H1 (cell line): ENCODE results near the gene PLK5. TPM values are rescaled to one million over a fixed set of nuclear protein-coding genes. Genes with fewer than 3 reads are reported as not detected.

Experiments
- ASH2L ChIP-seq: fragments of 200-600, 300-600 bp; sonication (generic); IDR thresholded peaks from one replicate; pipeline ENCODE4 v1.7.1; 2017; ENCODE audit warnings: low read length
- BACH1 ChIP-seq: IDR thresholded peaks from 2 replicates; pipeline ENCODE4 v1.6.1; 2012; ENCODE audit warnings: low read length, improper control_type of control experiment
- CREB1 ChIP-seq: IDR thresholded peaks from 2 replicates; pipeline ENCODE4 v1.6.1; 2012; ENCODE audit warnings: inconsistent platforms
- EP300 ChIP-seq, 2 experiments: IDR thresholded peaks; 1 replicate in 1 of 2; 2 replicates in 1 of 2; pipeline ENCODE4 v1.6.1; 2011 to 2012; ENCODE audit warnings: low read depth in 2 of 2, low read length in 2 of 2, mild to moderate bottlenecking in 2 of 2, borderline replicate concordance in 1 of 2, inconsistent platforms in 1 of 2, moderate library complexity in 1 of 2
- KDM1A ChIP-seq: fragments of 200-600, 300-600 bp; sonication (generic); IDR thresholded peaks from 2 replicates; pipeline ENCODE4 v1.7.1; 2016; ENCODE audit warnings: mild to moderate bottlenecking, low read length, borderline replicate concordance
- KDM5A ChIP-seq: fragments of 200-600 bp; IDR thresholded peaks from 2 replicates; pipeline ENCODE4 v1.7.1; 2012; ENCODE audit warnings: mild to moderate bottlenecking, low read length, inconsistent platforms, mixed read lengths
- RFX5 ChIP-seq: IDR thresholded peaks from 2 replicates; pipeline ENCODE4 v1.6.1; 2011; ENCODE audit warnings: low read depth, low read length, improper control_type of control experiment, borderline replicate concordance
- RNF2 ChIP-seq: fragments of 200-900, 300-1000 bp; sonication (generic); IDR thresholded peaks from 2 replicates; pipeline ENCODE4 v1.7.1; 2016; ENCODE audit warnings: borderline replicate concordance, low read depth, mild to moderate bottlenecking, antibody characterized with exemption, low read length; ENCODE audit not compliant: poor library complexity, severe bottlenecking; ENCODE audit errors: missing control alignments
- SP4 ChIP-seq: IDR thresholded peaks from 2 replicates; pipeline ENCODE4 v1.6.1; 2012; ENCODE audit warnings: low read length, inconsistent platforms
- SUZ12 ChIP-seq: fragments of 200-600 bp; sonication (generic); IDR thresholded peaks from 2 replicates; pipeline ENCODE4 v1.6.1; 2012; ENCODE audit warnings: mild to moderate bottlenecking, inconsistent platforms, low read length, moderate library complexity, mixed read lengths
- YY1 ChIP-seq: IDR thresholded peaks from 2 replicates; pipeline ENCODE4 v1.6.1; 2011; ENCODE audit warnings: low read depth, mild to moderate bottlenecking, low read length
- ZNF274 ChIP-seq: IDR thresholded peaks from 2 replicates; pipeline ENCODE4 v1.7.0; 2012; ENCODE audit warnings: low read length, borderline replicate concordance; ENCODE audit errors: extremely low read depth
- polyA plus RNA-seq, 7 experiments: library from polyadenylated mRNA; depleted of rRNA in 3 of 7; stranded (reverse) in 5 of 7; unstranded in 2 of 7; fragments of >200 nt in 5 of 7; fragments of 200-250 nt in 2 of 7; gene quantifications; 1 replicate in 5 of 7; 2 replicates in 1 of 7; 4 replicates in 1 of 7; pipeline versions ENCODE4 v1.2.1 to v1.2.3, GENCODE V29; 2011 to 2013; ENCODE audit warnings: missing spikeins in 2 of 7, mixed read lengths in 2 of 7
- total RNA-seq: library from RNA; stranded (reverse); fragmentation: NEBNext Ultra II Directional; extraction: Animal tissue kit (Norgen Biotek cat#: 25700); gene quantifications from 2 replicates; pipeline ENCODE4 v1.2.1, GENCODE V29; 2021

The PLK5 gene
- total and polyA plus RNA-seq, 2 of the 8 experiments (the other 6 are each of a cell fraction or from before 2014, with no cell fraction given) = 0.43 to 0.45 TPM

DNA sequence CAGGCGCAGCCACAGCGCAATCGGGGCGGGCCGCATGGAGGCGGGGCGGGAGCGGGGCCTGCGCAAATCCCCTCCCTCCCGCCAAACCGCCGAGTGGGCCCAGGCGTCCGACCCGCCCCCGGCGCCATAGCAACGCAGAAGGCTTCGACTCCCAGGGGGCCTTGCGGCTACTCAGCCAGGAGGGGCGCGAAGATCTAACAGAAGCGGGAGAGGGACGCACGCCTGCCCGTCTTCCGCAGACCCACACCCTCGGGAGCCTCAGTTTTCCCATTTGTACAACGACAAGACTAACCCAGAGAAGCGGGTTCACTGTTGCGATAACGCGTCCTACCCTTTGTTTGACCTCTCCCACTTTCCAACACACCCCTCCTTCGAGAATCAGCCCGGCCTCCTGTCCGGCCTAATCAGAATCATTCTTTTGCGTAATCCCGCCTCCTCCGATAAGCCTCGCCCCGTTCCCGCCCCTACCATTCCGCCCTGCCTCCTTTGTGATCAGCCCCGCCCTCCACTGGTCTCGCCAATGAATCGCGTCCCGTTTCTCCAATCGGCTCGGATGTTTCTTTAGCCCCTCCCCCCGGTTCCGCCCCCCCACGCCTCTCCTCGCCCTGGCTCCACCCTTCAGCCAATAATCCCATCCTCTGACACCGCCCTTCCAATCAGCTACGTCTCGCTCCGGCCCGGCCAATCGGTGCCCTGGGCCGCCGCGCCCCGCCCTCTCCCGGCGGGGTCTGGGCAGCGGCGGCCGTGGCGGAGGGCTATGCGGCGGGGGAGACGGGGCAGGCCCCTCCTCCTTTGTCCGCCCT, 33.4 kb upstream of the PLK5 start, which contains the start of gene PCSK4 (continued):
- TF ChIP-seq EP300 (IDR thresholded peaks at IDR 0.05; ENCODE audit: borderline replicate concordance in 1 of 2, low read depth in 2 of 2, low read length in 2 of 2) (no peak), KDM5A (no peak), BACH1 (no peak), RNF2 (no peak), SP4 (peak; percentile 90), SUZ12 (no peak), ZNF274 (no peak), CREB1 (peak; percentile 8; the same call in 1 of the 2 replicates), KDM1A (no peak), RFX5 (no peak), YY1 (no peak), ASH2L (no peak)
